HUES6 (cell line): ENCODE measurements around the gene BBS9.
A peak's percentile ranks its signal among the peaks of the same experiment; 100 is the strongest.

Source experiments
- H3K27ac ChIP-seq: 2 replicates; pipeline ENCODE4 v1.7.0; 2013; ENCODE audit warnings: low read depth, mild to moderate bottlenecking, low read length, inconsistent platforms
- H3K27me3 ChIP-seq: 2 replicates; pipeline ENCODE4 v1.6.1; 2013; ENCODE audit warnings: low read length; ENCODE audit not compliant: control insufficient read depth, insufficient read depth
- H3K36me3 ChIP-seq: 2 replicates; pipeline ENCODE4 v1.6.1; 2013; ENCODE audit warnings: low read length; ENCODE audit not compliant: control insufficient read depth, insufficient read depth
- H3K4me1 ChIP-seq: 2 replicates; pipeline ENCODE4 v1.6.1; 2013; ENCODE audit warnings: low read length; ENCODE audit not compliant: control insufficient read depth, insufficient read depth
- H3K4me3 ChIP-seq: 2 replicates; pipeline ENCODE4 v1.5.1; 2013; ENCODE audit warnings: low read depth, low read length
- H3K9ac ChIP-seq: one replicate; pipeline ENCODE4 v1.6.1; 2013; ENCODE audit warnings: mild to moderate bottlenecking, low read length
- H3K9me3 ChIP-seq: 2 replicates; pipeline ENCODE4 v1.6.1; 2013; ENCODE audit warnings: low read depth, low read length; ENCODE audit not compliant: control insufficient read depth, insufficient read depth

Gene BBS9

DNA sequence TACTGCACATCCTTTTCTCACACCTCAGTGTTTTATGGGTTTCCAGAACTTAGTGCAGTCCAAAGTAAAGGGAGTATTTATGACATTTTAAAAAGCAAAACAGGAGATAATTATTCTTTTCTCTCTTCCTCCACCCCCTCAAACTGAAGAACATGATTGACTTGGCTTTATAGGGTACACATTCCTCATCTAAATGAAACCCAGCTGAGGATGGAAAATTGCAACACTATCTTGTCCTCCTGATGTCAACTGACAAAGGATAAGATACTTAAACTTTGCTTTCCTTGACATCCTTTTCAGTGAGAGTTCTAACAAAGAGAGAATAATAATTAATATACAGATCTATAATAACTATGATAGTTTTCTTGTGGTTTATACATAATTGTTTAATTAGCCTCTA lies 299.1 kb downstream of the BBS9 start:
- Histone ChIP-seq H3K36me3 (no peaks in the 10 kb centered on the region), H3K4me1 (no peaks in the 10 kb centered on the region), H3K4me3 (no peak overlapping the region), H3K9me3 (no peaks in the 10 kb centered on the region), H3K27me3 (no peaks in the 10 kb centered on the region), H3K27ac (no peak overlapping the region), H3K9ac (no peak overlapping the region)

DNA sequence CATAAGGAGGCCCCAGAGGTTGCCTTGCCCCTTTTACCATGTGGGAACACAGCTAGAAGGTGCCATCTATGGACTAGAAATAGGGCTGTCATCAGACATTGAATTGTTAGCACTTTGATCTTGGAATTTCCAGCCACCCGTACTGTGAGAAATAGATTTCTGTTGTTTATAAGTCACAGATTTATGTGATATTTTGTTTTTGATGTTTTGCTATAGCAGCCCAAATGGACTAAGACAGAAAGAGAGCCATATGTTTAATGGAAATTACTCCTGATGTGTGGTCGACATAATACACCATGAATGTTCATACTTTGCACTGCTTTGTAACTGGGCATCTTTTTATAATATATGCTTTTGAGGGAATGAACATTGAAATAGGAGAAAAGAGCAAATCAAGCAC lies 302.2 kb downstream of the BBS9 start:
- Histone ChIP-seq H3K36me3 (no peaks in the 10 kb centered on the region), H3K9me3 (no peaks in the 10 kb centered on the region), H3K9ac (no peak overlapping the region), H3K27ac (no peak overlapping the region), H3K4me3 (no peak overlapping the region), H3K27me3 (no peaks in the 10 kb centered on the region), H3K4me1 (no peaks in the 10 kb centered on the region)

DNA sequence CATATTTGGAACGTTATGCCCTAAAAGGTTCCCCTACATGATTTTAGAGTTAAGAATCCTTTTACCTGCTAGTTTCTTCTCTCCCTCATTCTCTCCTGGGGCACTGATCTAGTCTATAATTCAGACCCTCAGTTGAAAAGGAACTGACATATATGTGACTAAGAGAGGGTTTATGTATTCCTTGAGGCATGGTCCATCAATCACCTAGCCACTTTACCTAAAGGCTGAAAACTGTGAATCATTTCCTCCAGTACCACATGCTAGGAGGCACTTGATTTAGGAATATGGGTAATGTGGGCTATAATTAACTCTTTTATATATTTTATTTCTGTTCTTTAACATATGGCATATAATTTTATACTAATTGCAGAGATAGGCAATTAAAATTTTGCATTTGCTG lies 303.5 kb downstream of the BBS9 start:
- Histone ChIP-seq H3K4me1 (no peaks in the 10 kb centered on the region), H3K9me3 (no peaks in the 10 kb centered on the region), H3K4me3 (no peak overlapping the region), H3K27me3 (no peaks in the 10 kb centered on the region), H3K36me3 (no peaks in the 10 kb centered on the region), H3K27ac (no peak overlapping the region), H3K9ac (no peak overlapping the region)

DNA sequence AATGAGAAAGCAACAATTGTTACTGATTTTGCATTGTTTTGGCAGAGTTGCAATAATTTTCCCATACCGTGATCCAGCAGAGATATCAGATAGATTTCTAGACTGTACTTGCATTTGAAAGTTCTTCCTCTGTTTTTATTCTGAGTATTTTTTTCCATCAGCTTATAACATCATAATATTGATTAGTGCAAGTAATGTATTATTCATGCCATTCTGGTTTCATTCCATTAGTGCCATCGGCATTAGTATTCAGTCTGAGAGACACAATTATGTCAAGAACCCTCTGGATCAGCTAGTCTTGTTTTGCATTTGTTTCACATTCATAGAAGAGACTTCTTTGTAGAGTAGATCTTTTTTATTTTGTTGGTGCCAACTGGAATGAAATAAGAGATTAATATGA lies 304.0 kb downstream of the BBS9 start:
- Histone ChIP-seq H3K36me3 (no peaks in the 10 kb centered on the region), H3K27ac (no peak overlapping the region), H3K9ac (no peak overlapping the region)

DNA sequence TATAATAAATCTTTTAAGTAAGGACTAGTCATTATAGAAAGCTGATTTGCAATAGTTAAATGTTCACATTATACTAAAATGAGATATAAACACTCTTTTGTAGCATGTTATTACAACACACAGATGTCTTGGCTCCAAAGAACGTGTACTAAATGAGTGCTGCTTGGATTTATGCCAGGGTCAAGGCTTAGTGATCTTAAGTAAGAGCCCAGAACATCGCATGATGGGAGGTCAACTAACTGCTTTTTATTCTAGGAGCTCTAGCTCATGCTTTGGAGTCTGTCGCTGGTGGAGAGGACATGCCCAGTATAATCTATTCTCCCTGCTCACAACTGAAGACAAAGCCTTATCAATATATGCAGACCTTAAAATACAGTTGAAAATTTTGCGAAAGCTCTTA lies 315.1 kb downstream of the BBS9 start:
- no peaks in the 10 kb centered on the region for H3K4me1 ChIP-seq
- H3K9ac ChIP-seq, result no peak overlapping the region
- H3K27me3 ChIP-seq, result no peaks in the 10 kb centered on the region
- H3K27ac ChIP-seq, result no peak overlapping the region
- no peak overlapping the region for H3K4me3 ChIP-seq
- no peaks in the 10 kb centered on the region for H3K36me3 ChIP-seq
- H3K9me3 ChIP-seq, result no peaks in the 10 kb centered on the region

More for the DNA sequence above, 304.0 kb downstream of the BBS9 start:
- no peaks in the 10 kb centered on the region for H3K9me3 ChIP-seq
- no peak overlapping the region for H3K4me3 ChIP-seq
- no peaks in the 10 kb centered on the region for H3K4me1 ChIP-seq
- H3K27me3 ChIP-seq, result no peaks in the 10 kb centered on the region

DNA sequence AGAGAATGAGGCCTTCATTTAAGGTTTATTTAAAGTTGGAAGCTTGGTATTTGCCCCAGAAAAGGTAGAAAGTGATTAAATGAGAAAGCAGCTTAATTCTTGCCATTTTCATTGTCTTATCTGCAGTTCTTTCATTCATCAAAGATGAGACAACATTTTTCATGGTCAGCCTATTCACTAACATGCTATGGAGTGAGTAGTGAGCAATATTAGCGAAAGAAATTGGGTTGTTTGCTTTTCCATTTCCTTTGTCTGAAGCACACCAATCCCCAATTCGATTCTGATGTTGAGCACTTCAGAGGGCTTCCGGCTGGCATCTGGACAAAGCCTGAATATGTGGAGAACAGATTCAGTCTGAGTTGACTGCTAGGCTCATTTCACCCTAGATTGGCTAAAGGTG lies 317.2 kb downstream of the BBS9 start:
- no peaks in the 10 kb centered on the region for H3K9me3 ChIP-seq
- H3K27ac ChIP-seq, result 0 out of 2 replicates have a peak overlapping the region, but pooled peaks have one; percentile 5
- no peaks in the 10 kb centered on the region for H3K27me3 ChIP-seq
- no peaks in the 10 kb centered on the region for H3K36me3 ChIP-seq
- no peak overlapping the region for H3K4me3 ChIP-seq
- no peaks in the 10 kb centered on the region for H3K4me1 ChIP-seq
- no peak overlapping the region for H3K9ac ChIP-seq

DNA sequence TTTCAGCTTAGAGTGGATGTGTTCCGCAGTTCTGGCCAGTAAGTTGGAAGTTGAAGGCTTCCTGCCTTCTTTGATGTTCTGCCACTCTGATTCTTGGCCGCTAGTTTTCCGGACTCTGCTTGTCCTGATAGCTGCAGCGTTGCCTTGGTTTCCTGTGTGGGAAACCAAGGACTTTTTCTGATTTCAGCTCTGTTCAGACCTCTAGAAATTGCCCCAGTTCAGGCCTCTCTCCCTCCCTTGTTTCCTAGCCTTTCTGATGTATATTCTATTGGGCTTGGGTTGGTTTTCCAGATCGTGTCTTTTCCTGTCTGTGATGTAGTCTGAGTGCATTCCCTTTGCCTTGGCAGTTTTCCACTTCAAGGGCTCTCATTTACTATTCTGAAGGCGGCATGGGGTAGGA lies 318.7 kb downstream of the BBS9 start:
- Histone ChIP-seq H3K4me3 (no peak overlapping the region), H3K36me3 (no peaks in the 10 kb centered on the region), H3K27me3 (no peaks in the 10 kb centered on the region), H3K27ac (no peak overlapping the region), H3K9me3 (no peaks in the 10 kb centered on the region), H3K9ac (no peak overlapping the region), H3K4me1 (no peaks in the 10 kb centered on the region)

DNA sequence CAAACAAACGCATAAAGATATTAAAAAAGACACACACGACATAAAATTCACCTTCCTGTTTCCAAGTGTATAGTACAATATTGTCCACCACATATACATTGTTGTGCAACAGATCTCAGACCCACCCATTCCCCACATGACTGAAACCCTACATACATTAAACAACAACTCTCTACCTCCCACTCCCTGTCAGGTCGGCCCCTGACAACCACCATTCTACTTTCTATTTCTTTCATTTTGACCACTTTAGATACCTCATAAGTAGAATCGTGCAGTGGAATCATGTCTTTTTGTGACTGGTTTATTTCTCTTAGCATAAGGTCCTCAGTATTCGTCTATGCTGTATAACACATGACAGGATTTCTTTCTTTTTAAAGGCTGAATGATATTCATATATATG lies 320.5 kb downstream of the BBS9 start:
- Histone ChIP-seq H3K36me3 (no peaks in the 10 kb centered on the region), H3K9ac (no peak overlapping the region), H3K4me1 (no peaks in the 10 kb centered on the region), H3K4me3 (no peak overlapping the region), H3K9me3 (no peaks in the 10 kb centered on the region), H3K27ac (no peak overlapping the region), H3K27me3 (no peaks in the 10 kb centered on the region)

DNA sequence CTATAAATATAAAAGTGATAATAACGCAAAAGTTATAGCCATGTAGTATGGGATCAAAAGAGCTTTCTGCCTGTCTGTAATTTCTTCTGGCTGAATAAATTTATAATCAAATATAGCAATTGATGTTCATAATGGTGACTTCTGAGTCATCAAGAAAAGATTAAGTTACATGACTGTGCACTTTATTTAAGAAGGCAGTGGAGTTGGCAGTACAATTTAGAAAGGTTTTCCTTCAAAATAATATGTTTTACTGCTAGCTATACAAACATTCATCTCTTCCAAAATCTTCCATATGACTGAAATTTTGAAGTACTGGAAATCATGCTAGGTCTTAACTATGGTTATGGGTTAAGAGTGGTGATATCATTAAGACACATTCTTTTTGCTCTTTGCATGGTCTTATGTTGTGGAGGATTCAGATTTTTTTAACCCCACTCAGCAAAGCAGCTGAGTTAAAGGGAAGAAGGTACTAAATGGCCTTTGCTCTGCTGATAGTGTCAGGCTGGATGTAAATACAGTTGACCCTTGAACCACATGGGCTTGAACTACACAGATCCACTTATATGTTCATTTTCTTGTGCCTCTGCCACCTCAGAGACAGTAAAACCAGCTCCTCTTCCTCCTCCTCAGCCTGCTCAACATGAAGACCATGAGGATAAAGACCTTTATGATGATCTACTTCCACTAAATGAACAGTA lies 323.6 kb downstream of the BBS9 start:
- Histone ChIP-seq H3K27me3 (no peaks in the 10 kb centered on the region), H3K4me3 (no peak overlapping the region), H3K27ac (no peak overlapping the region), H3K36me3 (no peaks in the 10 kb centered on the region), H3K4me1 (no peaks in the 10 kb centered on the region), H3K9ac (no peak overlapping the region), H3K9me3 (no peaks in the 10 kb centered on the region)

DNA sequence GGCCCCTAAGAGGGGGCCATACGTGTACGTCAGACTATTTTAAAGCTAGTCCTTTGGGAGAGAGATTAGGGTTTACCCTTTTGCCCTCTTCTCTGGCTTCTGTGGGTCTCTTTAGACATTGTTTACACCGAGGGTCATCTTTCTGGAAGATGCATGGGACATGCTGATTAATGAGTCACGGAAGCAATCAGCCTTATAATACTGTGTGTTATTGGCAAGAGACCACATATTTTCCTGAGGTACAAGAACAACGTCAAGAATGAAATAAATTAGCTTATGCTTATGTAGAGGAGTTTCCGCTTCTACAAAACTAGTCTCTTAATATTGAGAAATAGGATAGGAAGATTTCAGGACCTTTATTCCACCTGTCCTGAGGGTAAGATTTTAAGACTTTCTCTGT lies 327.7 kb downstream of the BBS9 start:
- no peaks in the 10 kb centered on the region for H3K9me3 ChIP-seq
- no peak overlapping the region for H3K27ac ChIP-seq
- H3K4me3 ChIP-seq, result no peak overlapping the region
- no peaks in the 10 kb centered on the region for H3K36me3 ChIP-seq
- no peak overlapping the region for H3K9ac ChIP-seq
- H3K27me3 ChIP-seq, result no peaks in the 10 kb centered on the region
- peaks cover 3% of the 10 kb centered on the region; the same call in 1 of the 2 replicates for H3K4me1 ChIP-seq

DNA sequence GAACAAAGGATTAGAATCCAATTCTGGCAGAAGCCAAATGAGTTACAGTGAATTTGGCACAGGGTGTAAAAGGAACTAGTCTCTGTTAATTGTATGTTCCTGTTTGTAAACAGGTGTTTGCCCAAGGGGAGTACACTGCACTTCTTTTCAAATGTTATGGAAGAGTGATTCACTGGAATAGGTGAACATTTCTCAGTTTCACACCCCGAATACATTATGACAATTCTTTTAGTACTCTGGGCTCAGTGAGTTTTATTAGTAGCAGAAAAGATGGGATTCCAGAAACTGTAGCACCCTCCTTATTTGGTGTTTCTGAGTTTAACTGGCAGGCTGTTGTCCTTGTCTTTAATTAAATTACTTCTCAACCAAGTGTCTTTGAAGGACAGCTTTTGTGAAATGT lies 329.2 kb downstream of the BBS9 start:
- Histone ChIP-seq H3K9me3 (no peaks in the 10 kb centered on the region), H3K4me3 (no peak overlapping the region), H3K9ac (no peak overlapping the region), H3K27me3 (no peaks in the 10 kb centered on the region), H3K36me3 (no peaks in the 10 kb centered on the region), H3K27ac (no peak overlapping the region), H3K4me1 (peaks cover 3% of the 10 kb centered on the region; the same call in 1 of the 2 replicates)
